Measurements from ENCODE around the gene CNN2.

The CNN2 gene

GRCh38 chr19:1012334-1012733 lies 14.1 kb upstream of the CNN2 start:
- H3K36me3 ChIP-seq = peaks cover 66 to 90% (median 76%) of the 10 kb centered on the region in 11 experiments
- peaks cover 66 to 91% (median 80%) of the 10 kb centered on the region in 11 experiments for H4K20me1 ChIP-seq
- H3K9ac ChIP-seq = no peak overlapping the region
- peaks cover 4 to 13% (median 11%) of the 10 kb centered on the region in 10 experiments; a peak in 19 of 20 replicates for H3K4me1 ChIP-seq
- no peak overlapping the region for H3K4me3 ChIP-seq
- TF ChIP-seq Cebpa-rat (IDR thresholded peaks at IDR 0.05) = no peak
- no peak overlapping the region for H3K27ac ChIP-seq
- no peak overlapping the region for H3K4me2 ChIP-seq
- no peaks in the 10 kb centered on the region for H3K9me3 ChIP-seq (replicated peaks in 1 of 11)
- no peaks in the 10 kb centered on the region for H3K27me3 ChIP-seq

DNA sequence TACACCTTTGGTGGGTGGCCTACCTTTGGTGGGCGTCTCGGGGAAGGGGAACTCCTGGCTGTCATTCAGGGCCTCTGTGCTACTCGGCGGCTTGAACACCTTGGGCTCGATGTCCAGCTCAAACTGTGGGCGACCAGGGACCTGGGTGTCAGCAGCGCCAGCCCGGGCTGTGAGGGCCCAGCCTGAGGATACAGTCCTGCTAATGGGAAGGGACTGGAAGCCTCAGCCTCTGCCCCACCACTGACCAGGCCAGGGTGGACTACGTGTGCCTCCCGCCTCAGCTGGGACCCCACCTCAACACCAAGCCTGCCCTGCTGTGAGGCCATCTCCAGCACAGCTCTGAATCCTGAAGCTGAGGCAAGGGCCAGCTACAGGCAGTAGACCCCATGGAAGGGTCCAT lies 13.2 kb upstream of the CNN2 start:
- H3K27me3 ChIP-seq = no peaks in the 10 kb centered on the region
- no peaks in the 10 kb centered on the region for H3K9me3 ChIP-seq (replicated peaks in 1 of 11)
- H3K4me3 ChIP-seq = no peak overlapping the region
- peaks cover 75 to 98% (median 89%) of the 10 kb centered on the region in 11 experiments for H4K20me1 ChIP-seq
- no peak overlapping the region; a peak in 1 of 22 replicates for H3K9ac ChIP-seq
- no peak overlapping the region for H3K27ac ChIP-seq
- TF ChIP-seq Cebpa-rat (IDR thresholded peaks at IDR 0.05) = no peak
- peaks cover 72 to 97% (median 84%) of the 10 kb centered on the region in 11 experiments for H3K36me3 ChIP-seq
- peaks cover 12 to 21% (median 20%) of the 10 kb centered on the region in 10 experiments for H3K4me1 ChIP-seq
- no peak overlapping the region for H3K4me2 ChIP-seq

- H3K36me3 ChIP-seq = peaks cover 61 to 98% (median 84%) of the 10 kb centered on the region in 11 experiments
- no peak overlapping the region for H3K4me3 ChIP-seq
- no peaks in the 10 kb centered on the region for H3K9me3 ChIP-seq (replicated peaks in 1 of 11)
- H4K20me1 ChIP-seq = peaks cover 87 to 98% (median 90%) of the 10 kb centered on the region in 11 experiments
- H3K27ac ChIP-seq = no peak overlapping the region
- peaks cover 24 to 33% (median 32%) of the 10 kb centered on the region in 10 experiments for H3K4me1 ChIP-seq
- H3K27me3 ChIP-seq = no peaks in the 10 kb centered on the region
- no peak overlapping the region; a peak in 1 of 22 replicates for H3K9ac ChIP-seq
- no peak overlapping the region for H3K4me2 ChIP-seq
- no peak for TF ChIP-seq Cebpa-rat (IDR thresholded peaks at IDR 0.05)
Observed at GRCh38 chr19:1014161-1015060, 12.0 kb upstream of the CNN2 start.

DNA sequence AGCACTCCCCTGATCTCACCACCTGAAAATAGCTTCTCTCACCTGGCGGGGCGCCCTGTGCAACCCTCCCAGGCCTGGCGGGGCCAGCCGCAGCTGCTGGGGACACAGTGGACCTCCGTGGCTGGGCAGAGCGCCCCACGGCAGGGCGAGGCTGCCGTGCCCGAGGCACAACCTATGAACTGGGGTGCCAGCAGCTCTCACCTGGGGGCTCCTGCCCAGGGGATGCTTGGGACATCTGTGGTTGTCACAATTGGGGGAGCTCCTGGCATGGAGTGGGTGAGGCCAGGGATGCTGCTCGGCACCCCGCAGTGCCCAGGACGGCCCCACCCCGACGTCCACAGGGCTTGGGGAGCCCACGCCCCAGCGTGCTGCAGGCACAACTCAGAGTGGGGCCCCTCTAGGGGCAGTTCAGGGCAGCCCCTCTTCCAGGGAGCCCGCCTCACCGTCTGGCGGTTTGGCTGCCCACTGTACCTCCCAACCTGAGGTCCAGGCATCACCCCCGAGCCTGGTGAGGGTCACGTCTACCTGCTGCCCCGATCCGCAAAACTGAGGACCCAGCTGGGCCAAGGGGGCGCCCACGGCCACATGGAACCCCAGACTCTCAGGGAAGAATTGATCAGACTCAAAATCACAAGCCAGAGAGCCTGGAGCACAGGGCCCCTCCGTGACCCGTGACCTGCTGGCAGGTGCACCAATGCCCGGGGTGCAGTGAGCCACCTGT lies 11.2 kb upstream of the CNN2 start:
- H3K27me3 ChIP-seq = no peaks in the 10 kb centered on the region
- H4K20me1 ChIP-seq = peaks cover 88 to 98% (median 90%) of the 10 kb centered on the region in 11 experiments
- peaks cover 30 to 38% (median 37%) of the 10 kb centered on the region in 10 experiments for H3K4me1 ChIP-seq
- peaks cover 53 to 93% (median 77%) of the 10 kb centered on the region in 11 experiments for H3K36me3 ChIP-seq
- H3K27ac ChIP-seq = no peak overlapping the region
- no peak overlapping the region for H3K4me3 ChIP-seq
- H3K9me3 ChIP-seq (replicated peaks in 1 of 11) = no peaks in the 10 kb centered on the region
- TF ChIP-seq Cebpa-rat (IDR thresholded peaks at IDR 0.05) = no peak
- H3K9ac ChIP-seq = peak overlapping the region in 2 of 11 experiments; percentile 29 to 45; a peak in 1 of 22 replicates
- no peak overlapping the region for H3K4me2 ChIP-seq

DNA sequence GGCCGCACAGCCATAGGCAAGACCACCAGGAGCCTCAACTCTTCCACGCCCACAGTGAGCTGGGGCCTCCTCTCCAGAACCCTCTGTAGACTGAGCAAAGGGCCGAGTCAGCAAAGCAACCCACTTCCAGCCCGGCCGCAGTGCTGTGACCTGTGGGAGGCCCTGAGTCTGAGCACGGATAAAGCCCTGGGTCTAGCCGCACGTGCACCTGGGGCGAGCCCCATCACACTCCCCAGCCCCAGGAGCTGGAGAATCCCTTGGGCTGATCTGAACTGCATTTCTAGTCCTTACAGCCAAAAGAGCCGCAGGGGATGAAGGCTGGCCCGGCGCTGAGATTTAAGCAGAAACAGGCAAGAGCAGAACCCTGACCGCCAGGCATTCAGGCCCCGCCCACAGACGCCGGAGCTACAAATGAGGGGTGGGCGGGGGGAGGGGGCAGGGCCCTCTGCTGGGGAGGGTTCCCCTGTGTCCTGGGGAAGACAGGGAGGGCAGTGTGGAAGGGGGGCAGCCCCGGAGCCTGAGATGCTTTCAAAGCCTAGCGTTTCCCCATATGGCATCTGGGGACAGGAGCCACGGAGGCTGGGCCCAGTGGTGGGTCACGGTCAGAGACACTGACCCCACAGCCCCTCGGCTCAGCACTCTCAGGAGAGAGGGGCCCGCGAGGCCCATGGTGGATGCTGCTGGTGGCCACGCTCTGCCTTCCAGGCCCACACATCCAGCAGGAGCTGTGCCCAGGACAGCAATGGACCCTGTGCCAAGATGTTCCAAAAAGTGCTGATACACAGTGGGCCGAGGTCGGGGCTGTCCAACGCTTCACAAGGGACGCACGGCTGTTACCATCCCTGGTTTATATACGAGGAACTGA lies 10.4 kb upstream of the CNN2 start:
- Histone ChIP-seq H3K27ac (peak overlapping the region in 1 of 11 experiments; percentile 37; a peak in 2 of 22 replicates), H3K9ac (peak overlapping the region in 6 of 11 experiments; percentile 29 to 100 (median 98); a peak in 6 of 22 replicates), H3K4me2 (peak overlapping the region in 5 of 11 experiments; percentile 21 to 100 (median 96); a peak in 9 of 22 replicates)

DNA sequence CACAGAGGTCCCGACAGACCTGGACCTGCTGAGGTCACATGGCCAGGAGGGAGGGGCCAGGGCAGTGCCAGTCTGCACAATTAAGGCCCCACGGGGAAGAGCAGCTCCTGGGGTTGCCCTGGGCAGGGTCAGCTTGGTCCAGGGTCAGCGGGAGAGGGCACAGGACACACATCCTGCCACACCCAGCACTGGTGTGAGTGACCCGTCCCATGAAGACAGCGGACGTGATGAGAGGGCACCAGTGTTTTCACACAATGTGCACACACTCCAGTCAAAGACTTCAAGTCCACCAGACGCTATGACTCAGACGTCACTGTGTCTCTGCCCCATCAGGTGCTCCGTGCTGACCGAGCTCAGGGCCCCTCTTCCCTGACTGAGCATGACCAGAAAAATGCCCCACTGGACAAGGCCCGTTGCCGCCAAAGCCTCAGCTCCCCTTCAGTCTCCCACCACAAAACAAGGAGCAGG lies 9.7 kb upstream of the CNN2 start:
- H3K27ac ChIP-seq = peak overlapping the region in 2 of 11 experiments; percentile 37 to 95; a peak in 2 of 22 replicates
- TF ChIP-seq Cebpa-rat (IDR thresholded peaks at IDR 0.05) = no peak
- H3K4me3 ChIP-seq = peak overlapping the region in 2 of 10 experiments; percentile 86 to 97; a peak in 1 of 20 replicates
- H3K9ac ChIP-seq = peak overlapping the region; percentile 29 to 100 (median 98); a peak in 12 of 22 replicates
- peaks cover 86 to 90% (median 88%) of the 10 kb centered on the region in 11 experiments for H4K20me1 ChIP-seq
- no peaks in the 10 kb centered on the region for H3K9me3 ChIP-seq (replicated peaks in 1 of 11)
- peaks cover 46 to 81% (median 66%) of the 10 kb centered on the region in 11 experiments for H3K36me3 ChIP-seq
- peaks cover 31 to 40% (median 37%) of the 10 kb centered on the region in 10 experiments for H3K4me1 ChIP-seq
- no peaks in the 10 kb centered on the region for H3K27me3 ChIP-seq
- H3K4me2 ChIP-seq = peak overlapping the region in 10 of 11 experiments; percentile 90 to 100 (median 98); a peak in 14 of 22 replicates

More for the DNA sequence above, 10.4 kb upstream of the CNN2 start:
- Histone ChIP-seq H3K4me1 (peaks cover 30 to 38% (median 37%) of the 10 kb centered on the region in 10 experiments), H3K27me3 (no peaks in the 10 kb centered on the region), H3K4me3 (no peak overlapping the region), H4K20me1 (peaks cover 87 to 94% (median 90%) of the 10 kb centered on the region in 11 experiments), H3K9me3 (replicated peaks in 1 of 11) (no peaks in the 10 kb centered on the region), H3K36me3 (peaks cover 48 to 85% (median 70%) of the 10 kb centered on the region in 11 experiments)
- no peak for TF ChIP-seq Cebpa-rat (IDR thresholded peaks at IDR 0.05)

DNA sequence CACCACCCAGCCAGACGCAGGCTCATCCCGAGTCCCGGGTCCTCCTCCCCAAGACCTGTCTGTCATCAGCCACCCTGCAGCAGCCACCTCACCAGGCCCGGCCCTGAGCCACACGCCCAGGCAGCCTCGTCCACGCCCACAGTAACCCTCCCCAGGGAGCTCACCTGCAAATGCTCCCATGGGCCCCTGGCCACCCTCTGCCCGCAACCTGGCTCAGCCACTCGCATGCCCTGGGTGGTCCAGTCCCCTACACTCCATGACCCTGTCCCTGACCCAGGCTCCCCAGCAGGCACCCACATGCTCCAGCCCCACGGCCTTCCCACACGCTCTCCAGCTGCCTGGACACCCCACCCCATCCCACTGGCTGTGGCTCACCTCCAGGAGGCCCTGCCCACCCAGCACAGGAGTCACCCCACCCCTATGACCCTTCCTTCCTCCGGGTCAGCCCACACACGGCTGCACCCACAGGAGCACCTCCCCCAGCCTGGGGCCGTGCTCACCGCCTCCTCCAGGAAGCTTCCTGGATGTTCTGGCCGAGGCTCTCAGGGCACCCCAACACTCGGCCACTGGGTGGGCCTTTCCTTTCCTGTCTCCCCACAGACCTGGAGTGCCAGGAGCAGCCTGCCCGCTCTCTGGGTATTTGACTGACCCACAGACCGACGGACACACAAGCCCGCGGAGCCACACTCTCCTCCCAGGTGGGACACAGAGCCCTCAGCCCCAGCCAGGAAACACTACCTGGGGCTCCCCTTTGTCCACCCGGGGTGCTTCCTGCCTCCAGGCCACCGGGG lies 9.1 kb upstream of the CNN2 start:
- H3K27ac ChIP-seq = peak overlapping the region in 6 of 11 experiments; percentile 12 to 95 (median 40); a peak in 9 of 22 replicates
- H3K4me3 ChIP-seq = peak overlapping the region in 6 of 10 experiments; percentile 2 to 97 (median 88); a peak in 6 of 20 replicates
- TF ChIP-seq Cebpa-rat (IDR thresholded peaks at IDR 0.05) = no peak
- no peaks in the 10 kb centered on the region for H3K27me3 ChIP-seq
- H3K4me1 ChIP-seq = peaks cover 35 to 46% (median 41%) of the 10 kb centered on the region in 10 experiments
- no peaks in the 10 kb centered on the region for H3K9me3 ChIP-seq (replicated peaks in 1 of 11)
- H3K9ac ChIP-seq = peak overlapping the region; percentile 95 to 100 (median 98); a peak in 21 of 22 replicates
- peak overlapping the region; percentile 90 to 100 (median 99) for H3K4me2 ChIP-seq
- peaks cover 40 to 75% (median 59%) of the 10 kb centered on the region in 11 experiments for H3K36me3 ChIP-seq
- peaks cover 80 to 84% (median 81%) of the 10 kb centered on the region in 11 experiments for H4K20me1 ChIP-seq

Measured in BLaER1 treated with 17β-estradiol and CSF1 and Interleukin-3, amounts not matched to agents 10 nM and 100 nM (cell line).